HL-60 (cell line): ENCODE measurements around the gene CLEC4F.
A peak's percentile ranks its signal among the peaks of the same experiment; 100 is the strongest.

Experiments used
- DNase-seq, 2 experiments: peaks; one replicate each; pipeline ENCODE4 v3.0.0-alpha.2; 2010 to 2020; ENCODE audit warnings: low read depth in 1 of 2, low spot score in 1 of 2
- H3K27ac ChIP-seq: fragments of 250-450 bp; sonication (Bioruptor Pico); replicated peaks from 2 replicates; pipeline ENCODE4 v1.5.1; 2020; ENCODE audit warnings: mild to moderate bottlenecking, moderate library complexity
- H3K27me3 ChIP-seq: fragments of 250-450 bp; sonication (Bioruptor Pico); 2 replicates; pipeline ENCODE4 v1.5.1; 2021; ENCODE audit warnings: mild to moderate bottlenecking, moderate library complexity; ENCODE audit not compliant: insufficient read depth, poor library complexity, severe bottlenecking
- H3K4me3 ChIP-seq: replicated peaks from 2 replicates; pipeline ENCODE4 v1.5.1; 2011; ENCODE audit warnings: mild to moderate bottlenecking, control low read depth, low read length; ENCODE audit not compliant: insufficient read depth
- CTCF ChIP-seq: IDR thresholded peaks from one replicate; pipeline ENCODE4 v1.5.1; 2011; ENCODE audit warnings: low read length, control low read depth, inconsistent platforms; ENCODE audit not compliant: insufficient read depth
- GABPA ChIP-seq: IDR thresholded peaks from 2 replicates; pipeline ENCODE4 v1.6.1; 2012; ENCODE audit warnings: low read depth
- POLR2AphosphoS5 ChIP-seq: IDR thresholded peaks from 2 replicates; pipeline ENCODE4 v1.6.1; 2012; ENCODE audit warnings: low read depth
- REST ChIP-seq: IDR thresholded peaks from 2 replicates; pipeline ENCODE4 v1.6.1; 2012; ENCODE audit warnings: low read depth; ENCODE audit not compliant: insufficient replicate concordance
- SPI1 ChIP-seq: IDR thresholded peaks from 2 replicates; pipeline ENCODE4 v1.6.1; 2012; ENCODE audit warnings: low read depth, mild to moderate bottlenecking, borderline replicate concordance

Gene CLEC4F

GRCh38 chr2:70855667-70856066 is 35.3 kb upstream of the CLEC4F start:
- Histone ChIP-seq H3K27me3 (peaks cover 10% of the 10 kb centered on the region), H3K27ac (no peak overlapping the region), H3K4me3 (no peak overlapping the region)
- DNase-seq: no peak
- TF ChIP-seq CTCF (no peak), GABPA (no peak), POLR2AphosphoS5 (no peak), SPI1 (no peak), REST (no peak)

GRCh38 chr2:70854411-70854810 is 34.0 kb upstream of the CLEC4F start:
- Histone ChIP-seq H3K27me3 (peaks cover 7% of the 10 kb centered on the region), H3K27ac (no peak overlapping the region), H3K4me3 (no peak overlapping the region)
- TF ChIP-seq SPI1 (no peak), CTCF (no peak), GABPA (no peak), POLR2AphosphoS5 (no peak), REST (no peak)
- peak in 1 of 2 experiments; percentile 8 for DNase-seq

GRCh38 chr2:70852824-70853223 is 32.4 kb upstream of the CLEC4F start:
- no peak for DNase-seq

More at GRCh38 chr2:70852824-70853223, 32.4 kb upstream of the CLEC4F start:
- no peak overlapping the region for H3K4me3 ChIP-seq
- no peaks in the 10 kb centered on the region for H3K27me3 ChIP-seq
- H3K27ac ChIP-seq: no peak overlapping the region
- no peak for TF ChIP-seq REST
- no peak for TF ChIP-seq CTCF
- TF ChIP-seq POLR2AphosphoS5: no peak
- TF ChIP-seq GABPA: no peak
- no peak for TF ChIP-seq SPI1
